ENCODE data around the gene LRRC49.

The LRRC49 gene

GRCh38 chr15:71084264-71084663, 191.6 kb downstream of the LRRC49 start:
- H3K27me3 ChIP-seq (ENCODE audit: insufficient read depth, low read length, poor library complexity, severe bottlenecking): no peaks in the 10 kb centered on the region
- no peaks in the 10 kb centered on the region for H3K79me2 ChIP-seq (ENCODE audit: insufficient read depth, low read length)
- no peaks in the 10 kb centered on the region; the same call in 1 of the 2 replicates for H3F3A ChIP-seq (ENCODE audit: low read depth)
- no peak overlapping the region for H3K4me3 ChIP-seq (ENCODE audit: low read length, poor library complexity, severe bottlenecking)
- H3K4me1 ChIP-seq (ENCODE audit: insufficient read depth, low read length, poor library complexity, severe bottlenecking): peaks cover 28% of the 10 kb centered on the region
- no peak for TF ChIP-seq EZH2phosphoT487 (IDR thresholded peaks at IDR 0.05; ENCODE audit: borderline replicate concordance)
- TF ChIP-seq, protein P1, sequence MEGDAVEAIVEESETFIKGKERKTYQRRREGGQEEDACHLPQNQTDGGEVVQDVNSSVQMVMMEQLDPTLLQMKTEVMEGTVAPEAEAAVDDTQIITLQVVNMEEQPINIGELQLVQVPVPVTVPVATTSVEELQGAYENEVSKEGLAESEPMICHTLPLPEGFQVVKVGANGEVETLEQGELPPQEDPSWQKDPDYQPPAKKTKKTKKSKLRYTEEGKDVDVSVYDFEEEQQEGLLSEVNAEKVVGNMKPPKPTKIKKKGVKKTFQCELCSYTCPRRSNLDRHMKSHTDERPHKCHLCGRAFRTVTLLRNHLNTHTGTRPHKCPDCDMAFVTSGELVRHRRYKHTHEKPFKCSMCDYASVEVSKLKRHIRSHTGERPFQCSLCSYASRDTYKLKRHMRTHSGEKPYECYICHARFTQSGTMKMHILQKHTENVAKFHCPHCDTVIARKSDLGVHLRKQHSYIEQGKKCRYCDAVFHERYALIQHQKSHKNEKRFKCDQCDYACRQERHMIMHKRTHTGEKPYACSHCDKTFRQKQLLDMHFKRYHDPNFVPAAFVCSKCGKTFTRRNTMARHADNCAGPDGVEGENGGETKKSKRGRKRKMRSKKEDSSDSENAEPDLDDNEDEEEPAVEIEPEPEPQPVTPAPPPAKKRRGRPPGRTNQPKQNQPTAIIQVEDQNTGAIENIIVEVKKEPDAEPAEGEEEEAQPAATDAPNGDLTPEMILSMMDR (conservative IDR thresholded peaks at IDR 0.05; ENCODE audit: low read length): no peak
- no peaks in the 10 kb centered on the region for H4K20me1 ChIP-seq (ENCODE audit: insufficient read depth, low read length, poor library complexity, severe bottlenecking)
- H3K9me2 ChIP-seq (replicated peaks; ENCODE audit: low read depth, low read length): no peaks in the 10 kb centered on the region
- H3K9ac ChIP-seq (ENCODE audit: low read depth, low read length, poor library complexity, severe bottlenecking): no peak overlapping the region
- no peak overlapping the region for H2AFZ ChIP-seq (ENCODE audit: low read length)
- no peak overlapping the region for H3K4me2 ChIP-seq (ENCODE audit: low read depth, low read length, poor library complexity, severe bottlenecking)
- no peaks in the 10 kb centered on the region for H3K9me3 ChIP-seq (ENCODE audit: insufficient read depth, low read depth, low read length)
- no peaks in the 10 kb centered on the region for H3K36me3 ChIP-seq (ENCODE audit: insufficient read depth, low read length)

DNA sequence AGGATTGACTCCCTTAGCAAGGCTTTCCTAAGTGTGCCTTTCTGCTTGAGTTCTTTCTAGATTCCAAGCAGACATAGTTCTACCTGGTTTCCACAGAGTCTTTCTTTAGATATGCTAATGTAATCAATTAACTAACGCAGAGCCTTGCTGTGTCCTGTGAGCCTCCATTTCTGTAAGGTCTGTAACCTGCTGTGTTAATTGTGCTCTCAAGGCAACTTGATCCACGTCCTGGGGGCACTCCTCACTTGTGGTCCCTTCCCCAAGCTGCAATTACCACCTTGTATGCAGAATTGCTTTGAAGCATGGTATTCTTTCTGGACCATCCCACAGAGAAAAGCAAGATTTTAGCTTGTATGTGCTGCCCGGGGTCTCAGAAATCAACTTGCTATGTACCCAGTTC, 193.2 kb downstream of the LRRC49 start:
- Histone ChIP-seq H3K4me2 (ENCODE audit: low read depth, low read length, poor library complexity, severe bottlenecking) (no peak overlapping the region), H3K4me3 (ENCODE audit: low read length, poor library complexity, severe bottlenecking) (no peak overlapping the region), H3K9me3 (ENCODE audit: insufficient read depth, low read depth, low read length) (no peaks in the 10 kb centered on the region), H3K4me1 (ENCODE audit: insufficient read depth, low read length, poor library complexity, severe bottlenecking) (peaks cover 13% of the 10 kb centered on the region), H3K27me3 (ENCODE audit: insufficient read depth, low read length, poor library complexity, severe bottlenecking) (no peaks in the 10 kb centered on the region), H4K20me1 (ENCODE audit: insufficient read depth, low read length, poor library complexity, severe bottlenecking) (no peaks in the 10 kb centered on the region), H3K79me2 (ENCODE audit: insufficient read depth, low read length) (no peaks in the 10 kb centered on the region), H3F3A (ENCODE audit: low read depth) (no peaks in the 10 kb centered on the region), H3K9me2 (replicated peaks; ENCODE audit: low read depth, low read length) (no peaks in the 10 kb centered on the region), H3K9ac (ENCODE audit: low read depth, low read length, poor library complexity, severe bottlenecking) (no peak overlapping the region), H3K36me3 (ENCODE audit: insufficient read depth, low read length) (no peaks in the 10 kb centered on the region), H2AFZ (ENCODE audit: low read length) (no peak overlapping the region)
- TF ChIP-seq, protein P1 (conservative IDR thresholded peaks at IDR 0.05; ENCODE audit: low read length): no peak
- TF ChIP-seq EZH2phosphoT487 (IDR thresholded peaks at IDR 0.05; ENCODE audit: borderline replicate concordance): no peak

GRCh38 chr15:71088155-71088554, 195.5 kb downstream of the LRRC49 start:
- Histone ChIP-seq H3K9me3 (ENCODE audit: insufficient read depth, low read depth, low read length) (no peaks in the 10 kb centered on the region), H3K4me1 (ENCODE audit: insufficient read depth, low read length, poor library complexity, severe bottlenecking) (peaks cover 6% of the 10 kb centered on the region), H3K27me3 (ENCODE audit: insufficient read depth, low read length, poor library complexity, severe bottlenecking) (no peaks in the 10 kb centered on the region), H4K20me1 (ENCODE audit: insufficient read depth, low read length, poor library complexity, severe bottlenecking) (no peaks in the 10 kb centered on the region), H3F3A (ENCODE audit: low read depth) (no peaks in the 10 kb centered on the region), H3K36me3 (ENCODE audit: insufficient read depth, low read length) (no peaks in the 10 kb centered on the region), H3K4me3 (ENCODE audit: low read length, poor library complexity, severe bottlenecking) (no peak overlapping the region), H3K9ac (ENCODE audit: low read depth, low read length, poor library complexity, severe bottlenecking) (no peak overlapping the region), H3K4me2 (ENCODE audit: low read depth, low read length, poor library complexity, severe bottlenecking) (no peak overlapping the region), H3K9me2 (replicated peaks; ENCODE audit: low read depth, low read length) (no peaks in the 10 kb centered on the region), H3K79me2 (ENCODE audit: insufficient read depth, low read length) (no peaks in the 10 kb centered on the region), H2AFZ (ENCODE audit: low read length) (no peak overlapping the region)
- TF ChIP-seq EZH2phosphoT487 (IDR thresholded peaks at IDR 0.05; ENCODE audit: borderline replicate concordance): no peak
- TF ChIP-seq, protein P1 (conservative IDR thresholded peaks at IDR 0.05; ENCODE audit: low read length): no peak

Measured in Loucy (cell line).